ENCODE data around the gene SNX1.

Gene SNX1

DNA sequence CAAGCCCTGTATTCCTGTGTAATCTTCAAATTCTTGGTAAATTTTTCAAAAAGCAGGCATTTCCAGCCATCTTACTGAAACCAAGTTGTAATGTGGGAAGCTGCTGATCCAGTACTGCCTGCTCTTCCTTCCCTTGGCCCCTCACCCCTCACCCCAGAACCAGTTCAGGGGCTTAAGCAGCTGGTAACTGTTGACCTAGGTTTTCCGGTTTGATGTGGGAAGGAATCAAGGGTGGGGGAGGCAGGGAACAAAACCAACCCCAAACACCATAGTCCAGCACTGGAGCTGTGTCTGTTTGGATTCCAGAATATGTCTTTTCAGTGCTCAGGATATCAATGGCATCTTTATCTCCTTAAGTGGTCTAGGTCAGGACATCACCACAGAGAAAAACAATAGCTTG, 26.7 kb downstream of the SNX1 start:
- TF ChIP-seq, protein P1, sequence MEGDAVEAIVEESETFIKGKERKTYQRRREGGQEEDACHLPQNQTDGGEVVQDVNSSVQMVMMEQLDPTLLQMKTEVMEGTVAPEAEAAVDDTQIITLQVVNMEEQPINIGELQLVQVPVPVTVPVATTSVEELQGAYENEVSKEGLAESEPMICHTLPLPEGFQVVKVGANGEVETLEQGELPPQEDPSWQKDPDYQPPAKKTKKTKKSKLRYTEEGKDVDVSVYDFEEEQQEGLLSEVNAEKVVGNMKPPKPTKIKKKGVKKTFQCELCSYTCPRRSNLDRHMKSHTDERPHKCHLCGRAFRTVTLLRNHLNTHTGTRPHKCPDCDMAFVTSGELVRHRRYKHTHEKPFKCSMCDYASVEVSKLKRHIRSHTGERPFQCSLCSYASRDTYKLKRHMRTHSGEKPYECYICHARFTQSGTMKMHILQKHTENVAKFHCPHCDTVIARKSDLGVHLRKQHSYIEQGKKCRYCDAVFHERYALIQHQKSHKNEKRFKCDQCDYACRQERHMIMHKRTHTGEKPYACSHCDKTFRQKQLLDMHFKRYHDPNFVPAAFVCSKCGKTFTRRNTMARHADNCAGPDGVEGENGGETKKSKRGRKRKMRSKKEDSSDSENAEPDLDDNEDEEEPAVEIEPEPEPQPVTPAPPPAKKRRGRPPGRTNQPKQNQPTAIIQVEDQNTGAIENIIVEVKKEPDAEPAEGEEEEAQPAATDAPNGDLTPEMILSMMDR (IDR thresholded peaks at IDR 0.05): no peak

DNA sequence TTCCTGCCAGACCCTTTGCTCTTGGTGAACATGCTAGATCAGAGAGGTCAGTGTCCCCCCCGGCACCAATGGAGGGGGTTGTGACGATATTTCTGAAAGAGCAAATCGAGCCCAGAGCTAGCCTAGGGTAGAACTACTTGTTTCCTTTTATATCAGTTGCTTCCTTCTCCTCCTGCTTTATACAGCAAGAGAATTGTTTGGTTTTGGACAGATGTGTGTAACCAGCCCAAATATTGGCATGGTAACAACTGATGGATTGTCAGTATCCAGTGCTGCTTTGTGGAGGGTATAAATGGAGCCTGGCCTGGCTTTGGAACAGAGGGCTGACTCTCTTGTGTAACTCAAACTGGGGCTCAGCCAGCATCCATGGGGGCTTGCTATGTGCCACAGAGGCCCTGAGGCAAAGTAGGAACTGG, 27.2 kb downstream of the SNX1 start:
- no peak for DNase-seq (ENCODE audit: low spot score)
- H3K4me3 ChIP-seq: no peak overlapping the region
- TF ChIP-seq, protein P1 (IDR thresholded peaks at IDR 0.05): no peak
- no peak overlapping the region for H3K27ac ChIP-seq

More for the DNA sequence above, 26.7 kb downstream of the SNX1 start:
- Histone ChIP-seq H3K4me3 (no peak overlapping the region), H3K27ac (no peak overlapping the region)
- DNase-seq (ENCODE audit: low spot score): no peak

- TF ChIP-seq, protein P1 (IDR thresholded peaks at IDR 0.05): no peak
- DNase-seq (ENCODE audit: low spot score): no peak
- Histone ChIP-seq H3K27ac (no peak overlapping the region), H3K4me3 (no peak overlapping the region)
These were observed 30.2 kb downstream of the SNX1 start for GRCh38 chr15:64125978-64126377.

DNA sequence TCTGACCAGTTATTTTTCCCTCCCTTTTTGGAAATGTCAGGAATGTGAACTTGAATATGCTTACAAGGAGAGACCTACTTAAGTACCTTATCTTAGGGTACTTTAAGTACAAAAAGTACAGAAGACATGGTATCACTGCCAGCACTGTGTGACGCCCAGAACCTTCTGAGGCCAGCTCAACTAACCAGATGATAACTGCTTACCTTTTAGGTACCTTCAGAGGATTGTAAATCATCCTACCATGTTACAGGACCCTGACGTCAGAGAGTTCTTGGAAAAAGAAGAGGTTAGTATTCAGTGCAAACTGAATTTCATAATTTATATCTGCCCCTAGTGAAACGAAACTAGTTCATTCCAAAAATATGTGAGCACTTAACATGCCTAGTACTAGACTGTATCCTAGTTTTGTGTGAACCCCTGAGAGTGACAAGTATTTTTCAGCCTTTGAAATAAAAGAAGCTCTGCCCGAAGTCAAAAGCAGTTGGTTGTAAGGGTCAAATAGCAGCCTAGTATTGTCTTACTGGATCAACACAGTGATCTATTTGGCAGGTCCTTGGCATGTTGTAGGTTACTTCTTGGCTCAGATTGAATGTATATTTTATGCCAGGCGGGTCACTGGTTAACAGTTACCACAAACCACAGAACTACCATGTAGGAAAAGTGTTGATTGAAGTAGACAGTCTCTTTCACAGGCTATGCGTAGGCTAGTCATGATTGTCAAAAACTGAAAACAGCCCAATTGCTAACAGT, 31.9 kb downstream of the SNX1 start:
- TF ChIP-seq, protein P1 (IDR thresholded peaks at IDR 0.05): no peak
- no peak overlapping the region for H3K4me3 ChIP-seq
- no peak overlapping the region for H3K27ac ChIP-seq
- no peak for DNase-seq (ENCODE audit: low spot score)

- TF ChIP-seq, protein P1 (IDR thresholded peaks at IDR 0.05): no peak
- no peak overlapping the region for H3K4me3 ChIP-seq
- DNase-seq (ENCODE audit: low spot score): no peak
- no peak overlapping the region for H3K27ac ChIP-seq
These were observed 34.4 kb downstream of the SNX1 start for GRCh38 chr15:64130159-64130558.

GRCh38 chr15:64131547-64131946, 35.8 kb downstream of the SNX1 start:
- DNase-seq (ENCODE audit: low spot score): no peak
- Histone ChIP-seq H3K27ac (no peak overlapping the region), H3K4me3 (no peak overlapping the region)
- TF ChIP-seq, protein P1 (IDR thresholded peaks at IDR 0.05): no peak

GRCh38 chr15:64132217-64132616, 36.4 kb downstream of the SNX1 start:
- TF ChIP-seq, protein P1 (IDR thresholded peaks at IDR 0.05): no peak
- DNase-seq (ENCODE audit: low spot score): no peak
- Histone ChIP-seq H3K27ac (no peak overlapping the region), H3K4me3 (no peak overlapping the region)

All from coronary artery (tissue), 2 donors.